ENCODE measurements around the gene TENT5A.
"Not testable (repeated sequence)": the region's sequence is repeated elsewhere in the genome, so short reads cannot be mapped to it uniquely, and the experiment has no call there.

The TENT5A gene

GRCh38 chr6:81740591-81740990 lies 11.9 kb downstream of the TENT5A start:
- not testable (repeated sequence) for DNase-seq

GRCh38 chr6:81739230-81740195 lies 13.0 kb downstream of the TENT5A start:
- no peaks in the 10 kb centered on the region for H3K27me3 ChIP-seq (replicated peaks; ENCODE audit: control insufficient read depth, insufficient read depth, low read length, poor library complexity, severe bottlenecking)
- H3K27ac ChIP-seq (ENCODE audit: insufficient read depth, low read length, poor library complexity, severe bottlenecking): no peak overlapping the region
- no peaks in the 10 kb centered on the region for H3K36me3 ChIP-seq (ENCODE audit: control insufficient read depth, insufficient read depth, low read length)
- H3K4me1 ChIP-seq (ENCODE audit: control insufficient read depth, insufficient read depth, low read length, poor library complexity, severe bottlenecking): no peaks in the 10 kb centered on the region
- no peak overlapping the region for H3K4me3 ChIP-seq (ENCODE audit: insufficient read depth, low read depth, low read length, poor library complexity, severe bottlenecking)
- no peak for DNase-seq
- H3K9me3 ChIP-seq (ENCODE audit: control insufficient read depth, low read length): no peaks in the 10 kb centered on the region

More at GRCh38 chr6:81740591-81740990, 11.9 kb downstream of the TENT5A start:
- H3K9me3 ChIP-seq (ENCODE audit: control insufficient read depth, low read length); H3K4me3 ChIP-seq (ENCODE audit: insufficient read depth, low read depth, low read length, poor library complexity, severe bottlenecking); H3K27me3 ChIP-seq (replicated peaks; ENCODE audit: control insufficient read depth, insufficient read depth, low read length, poor library complexity, severe bottlenecking); H3K27ac ChIP-seq (ENCODE audit: insufficient read depth, low read length, poor library complexity, severe bottlenecking); H3K36me3 ChIP-seq (ENCODE audit: control insufficient read depth, insufficient read depth, low read length); H3K4me1 ChIP-seq (ENCODE audit: control insufficient read depth, insufficient read depth, low read length, poor library complexity, severe bottlenecking): not testable (repeated sequence)

- Histone ChIP-seq H3K27me3 (replicated peaks; ENCODE audit: control insufficient read depth, insufficient read depth, low read length, poor library complexity, severe bottlenecking) (no peaks in the 10 kb centered on the region), H3K4me1 (ENCODE audit: control insufficient read depth, insufficient read depth, low read length, poor library complexity, severe bottlenecking) (no peaks in the 10 kb centered on the region), H3K4me3 (ENCODE audit: insufficient read depth, low read depth, low read length, poor library complexity, severe bottlenecking) (no peak overlapping the region), H3K36me3 (ENCODE audit: control insufficient read depth, insufficient read depth, low read length) (no peaks in the 10 kb centered on the region), H3K9me3 (ENCODE audit: control insufficient read depth, low read length) (no peaks in the 10 kb centered on the region), H3K27ac (ENCODE audit: insufficient read depth, low read length, poor library complexity, severe bottlenecking) (no peak overlapping the region)
- DNase-seq: no peak
Measured at GRCh38 chr6:81736428-81736827, 16.1 kb downstream of the TENT5A start.

DNA sequence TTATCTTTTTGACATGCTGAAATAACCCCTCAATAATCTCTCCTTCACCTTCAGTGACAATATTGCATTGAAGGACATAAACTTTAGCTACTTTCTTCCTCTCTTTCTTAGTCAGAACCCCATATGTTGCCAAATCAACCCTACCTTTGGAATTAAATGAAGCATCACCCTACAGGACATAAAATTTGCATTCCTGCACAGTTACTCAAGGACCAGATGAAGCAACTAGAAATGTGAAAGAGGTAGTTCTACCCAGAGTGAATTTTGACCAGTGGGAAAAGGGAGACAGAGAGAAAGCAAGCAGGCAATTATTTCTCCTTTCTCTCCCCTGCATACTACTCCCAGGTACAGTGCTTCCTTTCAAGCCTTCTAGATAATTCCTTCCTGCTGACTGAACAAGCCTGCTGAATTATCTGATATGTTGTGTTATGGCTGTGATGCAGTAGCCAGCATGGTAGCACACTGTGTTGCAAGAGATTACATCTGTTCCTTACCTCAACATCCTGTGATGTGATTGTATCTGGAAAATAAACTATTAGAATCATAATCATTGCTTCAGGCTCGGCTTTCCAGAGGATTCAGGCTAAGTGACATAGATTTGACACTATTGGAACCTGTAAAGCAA lies 16.6 kb downstream of the TENT5A start:
- Histone ChIP-seq H3K4me1 (ENCODE audit: control insufficient read depth, insufficient read depth, low read length, poor library complexity, severe bottlenecking) (no peaks in the 10 kb centered on the region), H3K27me3 (replicated peaks; ENCODE audit: control insufficient read depth, insufficient read depth, low read length, poor library complexity, severe bottlenecking) (no peaks in the 10 kb centered on the region), H3K27ac (ENCODE audit: insufficient read depth, low read length, poor library complexity, severe bottlenecking) (no peak overlapping the region), H3K4me3 (ENCODE audit: insufficient read depth, low read depth, low read length, poor library complexity, severe bottlenecking) (no peak overlapping the region), H3K9me3 (ENCODE audit: control insufficient read depth, low read length) (no peaks in the 10 kb centered on the region), H3K36me3 (ENCODE audit: control insufficient read depth, insufficient read depth, low read length) (no peaks in the 10 kb centered on the region)
- no peak for DNase-seq

DNA sequence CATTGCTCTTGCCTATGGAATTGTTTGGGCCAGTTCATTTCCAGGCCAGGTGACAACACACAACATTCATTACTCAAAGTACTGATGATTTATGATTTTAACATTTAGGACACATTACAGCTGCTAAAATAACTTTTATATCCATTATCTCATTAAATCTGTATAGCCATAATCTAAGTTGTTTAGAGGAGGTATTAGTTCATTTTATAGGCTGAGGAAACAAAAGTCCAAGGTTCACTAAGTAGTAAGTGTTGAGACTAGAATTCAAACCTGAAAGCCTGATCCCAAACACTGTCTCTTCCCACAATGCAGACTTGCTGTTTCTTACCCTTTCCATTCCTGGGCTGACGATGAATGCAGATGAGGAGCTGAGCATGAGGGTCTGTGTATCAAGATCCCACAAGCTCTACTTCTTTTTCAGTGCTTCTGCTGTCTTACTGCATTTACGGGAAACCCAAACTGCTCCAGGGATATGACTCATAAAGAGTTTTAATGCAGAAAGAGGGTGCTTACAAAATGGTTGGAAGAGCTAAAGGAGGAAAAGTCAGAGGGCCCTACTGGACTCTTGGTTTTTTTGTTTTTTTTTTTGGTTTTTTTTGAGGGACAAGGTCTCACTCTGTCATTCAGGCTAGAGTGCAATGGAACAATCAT lies 17.9 kb downstream of the TENT5A start:
- Histone ChIP-seq H3K27me3 (replicated peaks; ENCODE audit: control insufficient read depth, insufficient read depth, low read length, poor library complexity, severe bottlenecking) (no peaks in the 10 kb centered on the region), H3K36me3 (ENCODE audit: control insufficient read depth, insufficient read depth, low read length) (no peaks in the 10 kb centered on the region), H3K4me3 (ENCODE audit: insufficient read depth, low read depth, low read length, poor library complexity, severe bottlenecking) (no peak overlapping the region), H3K9me3 (ENCODE audit: control insufficient read depth, low read length) (no peaks in the 10 kb centered on the region), H3K27ac (ENCODE audit: insufficient read depth, low read length, poor library complexity, severe bottlenecking) (no peak overlapping the region), H3K4me1 (ENCODE audit: control insufficient read depth, insufficient read depth, low read length, poor library complexity, severe bottlenecking) (no peaks in the 10 kb centered on the region)
- DNase-seq: no peak

GRCh38 chr6:81734081-81734480 lies 18.4 kb downstream of the TENT5A start:
- no peaks in the 10 kb centered on the region for H3K9me3 ChIP-seq (ENCODE audit: control insufficient read depth, low read length)
- DNase-seq: no peak
- no peaks in the 10 kb centered on the region for H3K36me3 ChIP-seq (ENCODE audit: control insufficient read depth, insufficient read depth, low read length)
- no peaks in the 10 kb centered on the region for H3K27me3 ChIP-seq (replicated peaks; ENCODE audit: control insufficient read depth, insufficient read depth, low read length, poor library complexity, severe bottlenecking)
- H3K27ac ChIP-seq (ENCODE audit: insufficient read depth, low read length, poor library complexity, severe bottlenecking): no peak overlapping the region
- H3K4me1 ChIP-seq (ENCODE audit: control insufficient read depth, insufficient read depth, low read length, poor library complexity, severe bottlenecking): no peaks in the 10 kb centered on the region
- no peak overlapping the region for H3K4me3 ChIP-seq (ENCODE audit: insufficient read depth, low read depth, low read length, poor library complexity, severe bottlenecking)

DNA sequence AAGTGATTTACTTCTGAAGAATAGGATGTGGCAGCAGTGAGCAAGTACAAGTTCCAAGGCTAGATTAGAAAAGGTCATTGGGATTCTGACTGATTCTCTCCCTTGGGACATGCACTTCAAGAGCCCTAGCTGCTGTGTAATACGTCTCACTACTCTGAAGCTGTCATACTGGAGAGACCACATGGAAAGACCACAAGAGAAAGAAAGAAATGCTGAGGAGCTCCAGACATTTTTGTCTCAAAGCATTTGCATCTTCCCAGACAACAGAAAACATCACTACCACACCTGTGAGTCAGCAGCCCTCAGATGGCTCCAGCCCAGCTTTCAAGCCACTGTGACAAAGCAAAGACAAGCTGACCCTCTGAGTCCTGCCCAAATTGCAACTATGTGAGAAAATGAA lies 20.7 kb downstream of the TENT5A start:
- no peaks in the 10 kb centered on the region for H3K9me3 ChIP-seq (ENCODE audit: control insufficient read depth, low read length)
- H3K36me3 ChIP-seq (ENCODE audit: control insufficient read depth, insufficient read depth, low read length): no peaks in the 10 kb centered on the region
- DNase-seq: no peak

DNA sequence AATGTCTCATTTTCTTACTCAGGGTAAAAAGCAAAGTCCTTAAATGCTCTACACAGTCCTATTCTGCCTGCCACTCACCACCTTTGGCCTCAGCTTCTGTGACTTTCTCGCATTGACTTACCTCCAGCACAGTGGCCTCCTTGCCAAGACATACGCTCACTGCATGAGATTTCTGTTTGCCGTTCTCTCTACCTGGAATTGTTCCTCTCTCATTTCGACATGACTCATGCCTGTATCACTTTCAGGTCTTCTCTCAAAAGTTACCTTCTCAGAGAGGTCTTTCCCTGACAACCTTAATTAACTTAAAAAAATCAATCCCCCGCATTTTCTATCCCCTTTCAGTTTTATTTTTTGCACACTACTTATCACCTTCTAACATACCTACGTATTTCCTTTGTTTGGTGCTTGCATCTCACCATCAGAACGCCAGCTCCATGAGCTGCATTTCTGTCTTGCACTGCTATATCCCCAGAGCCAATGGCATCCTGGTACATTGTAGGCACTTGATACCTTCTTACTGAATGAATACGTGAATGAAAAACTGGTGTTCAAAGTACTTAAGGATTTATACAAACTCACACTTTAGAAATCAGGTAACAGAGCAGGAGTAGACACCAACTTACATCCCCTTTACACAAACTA lies 24.5 kb downstream of the TENT5A start:
- Histone ChIP-seq H3K36me3 (ENCODE audit: control insufficient read depth, insufficient read depth, low read length) (no peaks in the 10 kb centered on the region), H3K27me3 (replicated peaks; ENCODE audit: control insufficient read depth, insufficient read depth, low read length, poor library complexity, severe bottlenecking) (no peaks in the 10 kb centered on the region), H3K4me3 (ENCODE audit: insufficient read depth, low read depth, low read length, poor library complexity, severe bottlenecking) (no peak overlapping the region), H3K4me1 (ENCODE audit: control insufficient read depth, insufficient read depth, low read length, poor library complexity, severe bottlenecking) (no peaks in the 10 kb centered on the region), H3K9me3 (ENCODE audit: control insufficient read depth, low read length) (no peaks in the 10 kb centered on the region), H3K27ac (ENCODE audit: insufficient read depth, low read length, poor library complexity, severe bottlenecking) (no peak overlapping the region)
- no peak for DNase-seq

More for the DNA sequence above, 20.7 kb downstream of the TENT5A start:
- Histone ChIP-seq H3K4me3 (ENCODE audit: insufficient read depth, low read depth, low read length, poor library complexity, severe bottlenecking) (no peak overlapping the region), H3K27ac (ENCODE audit: insufficient read depth, low read length, poor library complexity, severe bottlenecking) (no peak overlapping the region), H3K27me3 (replicated peaks; ENCODE audit: control insufficient read depth, insufficient read depth, low read length, poor library complexity, severe bottlenecking) (no peaks in the 10 kb centered on the region), H3K4me1 (ENCODE audit: control insufficient read depth, insufficient read depth, low read length, poor library complexity, severe bottlenecking) (no peaks in the 10 kb centered on the region)

GRCh38 chr6:81725127-81725526 lies 27.4 kb downstream of the TENT5A start:
- Histone ChIP-seq H3K4me3 (ENCODE audit: insufficient read depth, low read depth, low read length, poor library complexity, severe bottlenecking) (no peak overlapping the region), H3K36me3 (ENCODE audit: control insufficient read depth, insufficient read depth, low read length) (no peaks in the 10 kb centered on the region), H3K9me3 (ENCODE audit: control insufficient read depth, low read length) (no peaks in the 10 kb centered on the region), H3K4me1 (ENCODE audit: control insufficient read depth, insufficient read depth, low read length, poor library complexity, severe bottlenecking) (no peaks in the 10 kb centered on the region), H3K27me3 (replicated peaks; ENCODE audit: control insufficient read depth, insufficient read depth, low read length, poor library complexity, severe bottlenecking) (no peaks in the 10 kb centered on the region), H3K27ac (ENCODE audit: insufficient read depth, low read length, poor library complexity, severe bottlenecking) (no peak overlapping the region)
- DNase-seq: no peak
